SH-SY5Y (cell line): Measurements from ENCODE around the gene NHLRC4.

ENCODE experiments used
- GATA2 ChIP-seq: IDR thresholded peaks from 2 replicates; pipeline ENCODE4 v1.6.1; 2011; ENCODE audit warnings: mild to moderate bottlenecking, low read depth, low read length
- GATA3 ChIP-seq: IDR thresholded peaks from 2 replicates; pipeline ENCODE4 v1.6.1; 2011; ENCODE audit warnings: low read depth, mild to moderate bottlenecking, low read length, moderate library complexity

- TF ChIP-seq GATA3 (no peak), GATA2 (no peak)
These were observed 25.2 kb downstream of the NHLRC4 start for GRCh38 chr16:591892-592517.
